ENCODE results near the gene ARHGEF2. TPM values are rescaled to one million over a fixed set of nuclear protein-coding genes. Genes with fewer than 3 reads are reported as not detected.

The ARHGEF2 gene
- polyA plus RNA-seq, 4 donors: 77.9 to 97.8 (median 81.2) TPM

DNA sequence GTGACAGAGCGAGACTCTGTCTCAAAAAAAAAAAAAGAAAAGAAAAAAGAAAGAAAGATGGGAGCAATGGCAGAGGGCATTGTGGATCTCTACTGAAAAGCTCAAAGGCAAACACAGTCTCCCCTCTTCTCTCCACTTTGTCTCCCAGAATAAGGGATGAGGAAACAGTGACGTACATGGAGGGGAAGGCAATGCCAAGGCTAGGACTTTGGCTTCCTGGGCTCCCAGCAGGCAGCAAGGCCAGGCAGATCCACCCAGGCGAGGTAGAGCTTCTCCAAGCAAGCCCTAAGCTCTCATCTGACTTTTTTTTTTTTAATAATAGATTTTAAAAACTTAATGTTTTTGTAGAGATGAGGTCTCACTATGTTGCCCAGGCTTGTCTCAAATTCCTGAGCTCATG lies 4.6 kb downstream of the ARHGEF2 start:
- DNase-seq (ENCODE audit: low read depth in 4 of 4, low spot score in 2 of 4): no peak

- DNase-seq (ENCODE audit: low read depth in 4 of 4, low spot score in 2 of 4): no peak
Observed at GRCh38 chr1:155971910-155972809, 6.2 kb downstream of the ARHGEF2 start.

- no peak for DNase-seq (ENCODE audit: low read depth in 4 of 4, low spot score in 2 of 4)
Observed at GRCh38 chr1:155970531-155971167, 7.7 kb downstream of the ARHGEF2 start.

GRCh38 chr1:155969377-155969791 lies 9.0 kb downstream of the ARHGEF2 start:
- no peak for DNase-seq (ENCODE audit: low read depth in 4 of 4, low spot score in 2 of 4)

- no peak for DNase-seq (ENCODE audit: low read depth in 4 of 4, low spot score in 2 of 4)
Observed at GRCh38 chr1:155968670-155969069, 9.7 kb downstream of the ARHGEF2 start.

- DNase-seq (ENCODE audit: low read depth in 4 of 4, low spot score in 2 of 4): no peak
Observed at GRCh38 chr1:155968051-155968400, 10.3 kb downstream of the ARHGEF2 start.

- DNase-seq (ENCODE audit: low read depth in 4 of 4, low spot score in 2 of 4): no peak
Observed at GRCh38 chr1:155967341-155968050, 10.9 kb downstream of the ARHGEF2 start.

GRCh38 chr1:155966750-155967149 lies 11.6 kb downstream of the ARHGEF2 start:
- DNase-seq (ENCODE audit: low read depth in 4 of 4, low spot score in 2 of 4): no peak

GRCh38 chr1:155966135-155966534 lies 12.2 kb downstream of the ARHGEF2 start:
- no peak for DNase-seq (ENCODE audit: low read depth in 4 of 4, low spot score in 2 of 4)

GRCh38 chr1:155964193-155964592 lies 14.2 kb downstream of the ARHGEF2 start:
- DNase-seq (ENCODE audit: low read depth in 4 of 4, low spot score in 2 of 4): no peak

DNA sequence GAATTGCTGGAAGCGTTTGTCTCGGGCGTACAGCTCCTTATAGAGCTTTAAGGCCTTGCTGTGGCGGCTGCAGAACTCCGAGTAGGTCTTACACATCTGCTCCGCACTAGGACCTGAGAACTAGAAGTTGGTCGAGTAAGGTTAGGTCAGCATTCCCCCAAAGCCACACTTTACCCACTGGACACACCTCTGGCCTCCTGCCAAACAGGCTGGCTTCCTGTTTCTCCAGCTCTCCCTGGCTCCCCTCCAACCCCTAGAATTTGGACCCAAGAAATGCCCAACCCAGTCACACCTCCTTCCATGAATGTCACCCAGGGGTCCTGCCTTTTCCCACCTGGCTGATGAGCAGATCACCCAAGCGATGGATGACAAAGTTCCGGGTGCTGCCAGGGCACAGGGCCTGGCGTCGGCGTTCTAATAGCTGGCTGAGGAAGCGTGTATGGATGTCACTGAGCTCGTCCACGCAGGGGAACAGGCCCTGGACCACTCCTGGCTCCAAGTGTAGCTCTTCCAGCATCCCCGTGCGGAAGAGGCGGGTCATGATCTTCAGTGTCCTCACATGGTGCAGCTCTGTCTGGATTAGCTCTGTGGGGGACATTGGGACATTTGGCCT lies 15.6 kb downstream of the ARHGEF2 start:
- DNase-seq (ENCODE audit: low read depth in 4 of 4, low spot score in 2 of 4): no peak

- no peak for DNase-seq (ENCODE audit: low read depth in 4 of 4, low spot score in 2 of 4)
Observed at GRCh38 chr1:155961937-155962336, 16.4 kb downstream of the ARHGEF2 start.

- DNase-seq (ENCODE audit: low read depth in 4 of 4, low spot score in 2 of 4): no peak
Observed at GRCh38 chr1:155960081-155960745, 18.1 kb downstream of the ARHGEF2 start.

DNA sequence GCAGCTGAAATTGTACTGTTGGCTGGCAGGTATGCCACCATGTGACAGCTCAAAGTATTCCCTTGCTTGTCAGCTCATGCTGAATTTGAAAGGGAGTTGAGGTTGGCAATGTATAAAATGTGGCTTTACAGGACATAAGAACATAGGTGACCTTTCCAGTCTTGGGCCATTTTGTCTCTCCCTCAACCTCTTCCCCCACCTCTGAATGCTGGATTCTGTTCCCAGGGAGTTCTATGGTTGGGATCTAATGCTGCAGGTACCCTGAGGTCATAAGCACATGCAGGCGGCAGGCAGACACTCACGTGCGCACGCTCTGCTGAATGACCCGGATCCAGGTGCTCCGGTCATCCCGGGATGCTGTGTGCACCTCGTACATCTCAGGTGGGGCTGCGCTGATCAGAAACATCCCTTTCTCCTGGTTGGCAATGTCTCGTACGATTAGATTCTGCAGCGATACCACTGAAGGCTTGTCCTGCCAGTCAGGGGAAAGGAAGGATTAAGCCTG lies 20.9 kb downstream of the ARHGEF2 start:
- no peak for DNase-seq (ENCODE audit: low read depth in 4 of 4, low spot score in 2 of 4)

DNA sequence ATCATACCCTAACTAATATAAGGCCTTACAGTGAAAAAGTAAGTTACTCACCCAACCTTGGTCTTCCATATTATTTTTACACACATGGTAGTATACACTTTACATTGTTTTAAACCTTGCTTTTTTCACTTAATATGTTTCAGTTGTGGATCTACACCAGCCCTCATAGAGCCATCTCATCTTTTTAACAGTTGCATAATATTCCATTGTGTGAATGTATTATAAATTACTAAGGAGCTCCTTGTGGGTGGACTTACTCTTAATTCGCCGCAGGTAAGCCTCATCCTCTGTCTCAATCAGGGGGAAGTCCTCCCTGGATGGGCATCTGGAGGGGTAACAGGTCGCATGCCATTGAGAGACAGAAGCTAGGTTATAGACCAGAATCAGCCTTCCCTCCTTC lies 23.7 kb downstream of the ARHGEF2 start:
- no peak for DNase-seq (ENCODE audit: low read depth in 4 of 4, low spot score in 2 of 4)

DNA sequence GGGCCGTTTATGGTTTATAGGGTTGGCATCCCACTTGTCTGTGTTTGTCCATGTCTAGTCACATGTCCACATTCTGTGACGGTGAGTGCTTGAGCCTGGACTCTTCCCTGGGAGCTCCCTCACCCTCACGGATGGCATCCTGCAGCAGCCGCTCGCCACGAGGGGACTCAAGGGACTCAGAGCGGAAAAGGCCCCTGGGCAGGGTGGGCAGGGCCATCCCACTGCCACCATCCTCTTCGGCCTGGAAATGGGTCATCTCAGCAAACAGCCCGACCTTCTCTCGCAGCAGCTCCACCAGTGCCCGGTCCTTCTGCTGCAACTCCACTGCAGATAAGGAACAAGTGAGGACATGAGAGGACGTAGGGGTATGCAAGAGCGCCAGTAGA lies 25.8 kb downstream of the ARHGEF2 start:
- no peak for DNase-seq (ENCODE audit: low read depth in 4 of 4, low spot score in 2 of 4)

GRCh38 chr1:155951753-155952504 lies 26.4 kb downstream of the ARHGEF2 start:
- no peak for DNase-seq (ENCODE audit: low read depth in 4 of 4, low spot score in 2 of 4)

GRCh38 chr1:155950829-155951228 lies 27.5 kb downstream of the ARHGEF2 start:
- no peak for DNase-seq (ENCODE audit: low read depth in 4 of 4, low spot score in 2 of 4)

GRCh38 chr1:155947741-155948140 lies 30.6 kb downstream of the ARHGEF2 start:
- no peak for DNase-seq (ENCODE audit: low read depth in 4 of 4, low spot score in 2 of 4)

DNA sequence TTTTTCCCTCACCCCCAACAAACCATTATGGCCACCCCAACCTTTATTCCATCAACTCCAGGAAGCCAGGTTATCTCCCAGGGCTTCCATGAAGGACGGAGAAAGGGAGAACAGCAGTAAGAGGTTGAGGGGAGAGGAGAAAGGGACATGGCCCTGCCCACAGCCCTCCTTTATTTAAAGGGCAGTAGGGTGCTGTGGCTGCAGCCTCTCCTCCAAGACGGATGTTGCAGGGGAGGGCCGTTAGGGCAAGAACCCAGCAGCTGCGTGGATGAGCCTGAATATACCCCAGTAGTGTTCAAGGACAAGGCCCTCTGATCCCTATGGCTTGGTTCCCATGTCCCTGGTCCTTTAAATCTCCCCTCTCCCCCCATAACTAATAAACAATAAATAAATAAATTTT lies 31.1 kb downstream of the ARHGEF2 start:
- no peak for DNase-seq (ENCODE audit: low read depth in 4 of 4, low spot score in 2 of 4)
